GM19240 (cell line): ENCODE results near the gene CHPF.

Experiments
- DNase-seq: peaks from one replicate; pipeline ENCODE4 v3.0.0; 2011; ENCODE audit warnings: low spot score; ENCODE audit not compliant: insufficient read length

CHPF gene

GRCh38 chr2:219514836-219515235 lies 28.8 kb downstream of the CHPF start:
- DNase-seq, result no peak

DNA sequence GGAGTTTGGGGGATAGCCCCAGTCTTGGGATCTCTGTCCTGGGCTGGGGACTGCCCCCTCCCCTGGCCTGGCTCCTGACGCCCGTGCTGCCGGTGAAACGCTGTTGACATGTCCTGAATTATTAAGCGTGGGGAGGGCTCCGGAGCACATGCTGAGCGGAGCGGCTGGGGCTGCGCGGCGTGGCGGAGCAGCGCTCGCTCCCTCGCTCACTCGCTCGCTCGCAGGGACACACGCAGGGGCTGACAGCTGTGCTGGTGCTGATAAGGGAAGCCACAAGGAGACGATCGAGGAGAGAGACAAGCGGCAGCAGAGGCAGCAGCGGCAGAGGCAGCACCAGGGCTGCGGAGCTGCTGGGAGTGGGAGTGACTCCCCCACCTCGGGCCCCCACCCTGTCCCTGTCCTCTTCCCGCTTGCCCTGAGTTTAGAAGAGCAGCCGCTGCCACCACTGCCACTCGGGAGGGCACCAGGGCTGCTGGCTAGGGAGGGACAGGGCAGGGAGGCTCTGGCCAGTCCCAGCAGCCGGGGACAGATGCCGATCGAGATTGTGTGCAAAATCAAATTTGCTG lies 29.3 kb downstream of the CHPF start, which contains the start of gene ASIC4:
TSS of gene ASIC4 (plus strand) at position 287 of the 566 bp plus-strand sequence. CDS start at position 530, 243 bp downstream.
- no peak for DNase-seq

DNA sequence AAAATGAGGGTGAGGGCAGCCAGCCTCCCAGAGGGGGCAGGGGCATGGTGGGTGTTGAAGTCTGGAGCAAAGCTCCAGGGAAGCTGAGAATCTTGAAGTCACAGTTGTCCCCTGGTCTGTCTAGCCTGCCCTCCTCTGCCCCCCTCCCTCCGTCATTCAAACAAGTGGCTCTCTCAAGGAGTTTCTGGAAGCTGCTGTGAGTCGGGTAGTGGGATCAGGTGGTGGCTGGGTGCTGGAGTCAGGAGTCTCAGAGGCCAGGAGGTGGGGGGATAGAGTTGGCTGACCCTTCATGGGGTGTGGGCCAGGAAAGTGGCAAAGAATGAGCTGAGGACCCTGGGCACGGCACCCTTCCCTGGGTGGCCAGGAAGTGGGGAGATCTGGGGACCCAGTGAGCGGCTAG lies 29.8 kb downstream of the CHPF start:
- no peak for DNase-seq

GRCh38 chr2:219512524-219513216 lies 30.9 kb downstream of the CHPF start:
- no peak for DNase-seq

DNA sequence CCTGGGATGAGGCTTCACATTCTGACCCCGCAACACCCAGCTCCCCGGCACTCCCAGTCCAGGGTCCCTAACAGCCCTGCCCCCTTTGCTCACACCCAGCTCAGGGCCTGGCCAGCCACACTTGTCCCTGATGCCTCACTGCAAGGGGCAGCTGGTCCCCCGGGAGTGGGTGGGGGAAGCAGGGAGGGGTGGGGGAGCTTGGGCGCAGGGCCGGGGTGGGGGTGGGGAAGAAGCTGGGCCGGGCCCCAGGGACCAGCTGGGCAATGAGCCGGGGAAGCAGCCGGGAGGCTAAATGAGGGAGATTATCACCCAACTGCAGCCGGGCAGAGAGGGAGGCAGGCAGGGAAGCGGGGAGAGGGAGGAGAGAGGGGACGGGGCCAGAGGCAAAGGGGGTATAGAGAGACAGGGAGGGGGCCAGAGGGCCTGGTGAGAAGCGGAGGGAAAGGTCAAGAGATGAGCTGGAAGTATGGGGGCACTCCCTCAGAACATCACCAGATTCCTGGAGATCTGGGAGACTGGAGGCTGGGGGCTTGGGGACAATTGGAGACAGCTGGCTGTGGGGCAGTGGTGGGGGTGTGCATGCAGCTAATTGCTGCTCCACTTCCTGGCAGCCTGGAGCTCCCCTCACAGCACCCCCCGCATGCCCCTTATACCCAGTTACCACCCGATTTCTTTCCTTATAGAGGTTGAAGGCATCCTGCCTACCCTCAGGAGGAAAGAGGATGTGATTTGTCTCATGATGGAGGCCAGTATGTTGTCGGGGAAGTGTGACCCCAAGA lies 31.9 kb downstream of the CHPF start:
- DNase-seq, result no peak

DNA sequence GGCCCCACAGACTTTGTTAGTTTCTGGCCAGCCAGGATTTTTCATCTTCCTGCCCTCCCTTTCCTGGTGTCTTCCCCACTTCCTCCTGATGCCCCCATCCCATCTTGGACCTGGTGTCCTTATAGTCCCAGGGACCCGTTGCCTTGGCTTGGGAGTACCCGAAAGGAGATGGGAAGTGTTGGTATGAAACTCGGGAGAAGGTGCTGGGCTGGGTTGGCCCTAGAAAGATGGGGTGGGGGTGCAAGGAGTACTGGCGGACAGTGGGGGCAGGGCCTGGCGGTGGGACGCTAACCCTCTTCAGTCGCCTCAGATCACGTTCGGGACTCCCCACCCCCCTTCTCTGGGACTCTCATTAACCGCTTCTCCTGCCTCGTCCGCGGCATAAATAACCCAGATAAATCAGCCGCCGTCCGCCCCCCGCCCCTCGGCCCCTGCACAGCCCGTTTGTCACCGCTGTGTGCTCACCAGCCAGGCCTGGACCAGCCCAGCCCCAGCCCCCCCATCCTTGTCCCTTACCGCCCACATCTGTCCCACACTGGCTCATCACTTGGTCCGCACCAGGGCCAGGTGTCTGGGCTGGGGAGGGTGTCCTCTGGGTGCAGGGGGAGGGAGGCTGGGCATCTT lies 33.0 kb downstream of the CHPF start:
- DNase-seq, result no peak

- peak; percentile 65 for DNase-seq
Measured at GRCh38 chr2:219509780-219510511, 33.7 kb downstream of the CHPF start.

GRCh38 chr2:219508971-219509779 lies 34.4 kb downstream of the CHPF start:
- DNase-seq, result no peak

- DNase-seq, result no peak
Measured at GRCh38 chr2:219508444-219508734, 35.2 kb downstream of the CHPF start.

DNA sequence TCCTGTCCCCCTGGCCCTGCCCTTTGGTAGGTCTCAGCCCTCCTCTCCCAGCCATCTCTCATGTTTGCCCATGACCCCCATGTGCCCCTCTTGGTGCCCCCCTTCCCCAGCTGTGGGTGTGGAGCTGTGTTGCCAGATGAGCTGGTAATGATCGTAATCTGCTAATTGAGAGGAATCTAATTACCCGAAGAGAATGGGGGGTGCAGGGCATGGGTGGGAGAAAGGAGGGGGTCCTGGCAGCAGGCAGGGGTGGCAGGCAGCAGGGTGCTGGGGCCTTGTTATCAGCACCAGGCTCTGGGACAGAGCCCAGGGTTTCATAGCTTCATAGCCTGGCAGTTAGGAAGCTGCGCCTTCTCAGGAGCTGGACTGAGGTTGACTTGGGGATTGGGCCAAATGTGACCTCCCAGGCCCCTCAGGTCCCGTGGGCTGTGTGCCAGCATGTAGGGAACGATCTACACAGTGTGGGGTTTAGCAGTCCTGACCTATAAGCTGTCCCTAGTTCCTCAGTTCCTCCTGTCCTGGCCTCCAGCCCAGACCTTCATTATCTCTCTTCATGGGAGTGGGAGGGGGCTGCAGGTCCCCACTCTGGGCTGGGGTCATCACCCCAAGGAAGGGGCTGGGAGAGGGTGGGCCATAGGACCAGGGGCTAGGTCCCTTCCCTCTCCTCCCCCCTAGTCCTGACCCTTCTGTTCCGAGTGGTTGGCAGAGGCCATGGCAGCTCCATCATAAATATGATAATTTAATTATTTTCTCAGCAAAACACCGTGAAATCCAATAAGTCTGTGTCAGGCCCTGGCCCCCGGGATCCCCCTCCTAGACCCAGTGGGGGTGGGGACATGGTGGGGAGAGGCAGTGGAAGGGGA lies 35.8 kb downstream of the CHPF start:
- DNase-seq, result no peak

DNA sequence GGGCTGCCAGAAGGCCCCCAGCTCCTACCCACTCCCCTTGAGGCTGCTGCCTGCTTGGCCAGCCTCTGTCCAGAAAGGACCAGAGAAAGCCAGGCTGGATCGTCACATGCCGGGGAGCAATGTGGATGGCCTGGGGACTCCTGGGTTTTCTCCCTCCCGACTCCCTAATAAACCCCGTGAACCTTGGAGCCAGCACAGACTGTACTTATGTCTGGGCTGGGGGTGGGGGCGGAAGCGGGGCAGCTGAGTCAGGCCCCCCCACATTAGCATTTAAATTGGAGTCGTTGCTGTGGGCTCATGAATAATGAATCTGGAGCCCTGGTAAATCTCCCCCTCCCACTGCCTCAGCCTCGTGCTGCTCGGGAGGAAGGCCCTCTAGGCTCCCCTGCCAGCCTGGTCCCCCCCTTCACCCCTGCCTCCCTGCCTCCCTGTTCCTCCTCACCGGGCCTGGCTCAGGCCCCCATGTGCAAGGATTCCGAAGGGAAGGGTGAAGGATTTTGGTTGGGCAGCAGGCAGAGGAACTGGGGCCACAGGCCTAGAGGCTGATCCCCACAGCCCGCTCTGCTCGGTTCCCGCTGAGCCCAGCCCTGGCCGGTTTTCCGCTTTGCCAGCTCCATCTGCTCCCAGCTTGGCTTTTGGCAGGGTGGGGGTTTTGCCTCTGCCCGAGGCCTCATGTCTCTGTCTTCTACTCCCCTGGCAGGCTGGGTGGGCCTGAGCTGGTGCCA lies 36.6 kb downstream of the CHPF start:
- no peak for DNase-seq

DNA sequence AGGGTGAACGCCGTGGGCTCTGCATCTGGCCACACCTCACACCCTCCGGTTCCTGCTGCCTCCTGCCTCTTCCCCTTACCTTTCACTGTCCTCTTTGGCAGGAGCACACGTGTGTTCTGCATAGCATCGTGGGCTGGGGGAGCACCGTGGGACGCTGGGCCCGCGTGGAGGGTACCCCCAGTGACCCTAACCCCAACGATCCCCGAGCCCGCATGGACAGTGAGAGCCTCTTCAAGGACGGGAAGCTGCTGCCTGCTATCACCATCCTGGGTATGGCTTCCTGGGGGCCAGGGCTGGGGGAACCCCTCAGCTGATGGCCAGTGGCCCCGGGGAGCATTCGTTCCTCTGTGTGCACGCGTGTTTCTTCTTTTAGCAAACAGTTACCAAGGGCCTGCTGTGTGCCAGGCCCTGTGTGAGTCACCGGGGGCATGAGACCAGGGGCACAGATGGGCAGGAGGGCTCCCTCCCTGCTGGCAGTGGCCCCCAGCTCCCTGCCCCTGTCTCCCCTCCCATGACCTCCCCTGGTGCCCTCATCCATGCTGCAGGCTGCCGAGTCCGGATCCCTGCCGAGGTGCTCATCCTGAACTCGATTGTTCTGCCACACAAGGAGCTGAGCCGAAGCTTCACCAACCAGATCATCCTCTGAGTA lies 37.3 kb downstream of the CHPF start:
- no peak for DNase-seq

GRCh38 chr2:219505585-219505984 lies 38.0 kb downstream of the CHPF start:
- DNase-seq, result no peak

DNA sequence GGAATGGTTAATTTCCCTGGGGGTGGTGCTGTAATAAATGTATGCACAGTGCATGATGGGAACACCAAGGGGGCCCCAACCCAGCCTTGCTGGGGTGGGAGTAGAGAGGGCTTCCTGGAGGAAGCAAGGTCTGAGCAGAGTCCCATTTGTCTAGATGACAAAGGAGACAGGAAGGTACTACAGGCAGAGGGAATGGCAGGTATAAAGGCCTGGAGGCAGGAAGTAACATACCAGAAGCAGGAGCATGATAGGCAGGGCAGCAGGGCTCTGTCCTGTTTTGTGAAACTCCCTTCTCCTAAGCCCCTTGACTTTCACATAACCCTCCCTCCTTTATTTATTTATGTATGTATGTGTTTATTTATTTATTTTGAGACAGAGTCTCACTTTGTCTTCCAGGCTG lies 41.0 kb downstream of the CHPF start:
- no peak for DNase-seq

- DNase-seq, result no peak
Measured at GRCh38 chr2:219501849-219502248, 41.8 kb downstream of the CHPF start.

GRCh38 chr2:219500135-219500534 lies 43.5 kb downstream of the CHPF start:
- DNase-seq, result no peak

DNA sequence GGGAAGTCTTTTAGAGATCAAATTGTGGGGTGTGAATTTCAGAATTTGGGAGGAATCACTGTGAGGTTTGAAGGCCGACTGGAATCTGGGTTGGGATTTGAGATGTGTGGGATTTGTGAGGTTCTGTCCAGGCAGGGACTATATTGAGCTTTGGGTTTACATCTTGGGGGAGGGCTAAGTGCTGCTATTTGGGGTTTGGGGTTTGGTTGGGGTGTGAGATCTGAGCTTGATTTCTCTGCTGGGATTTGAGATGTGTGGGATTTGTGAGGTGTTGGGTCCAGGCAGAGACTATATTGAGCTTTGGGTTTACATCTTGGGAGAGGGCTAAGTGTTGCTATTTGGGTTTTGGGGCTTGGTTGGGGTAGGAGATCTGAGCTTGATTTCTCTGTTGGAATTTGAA lies 44.1 kb downstream of the CHPF start:
- DNase-seq, result no peak

GRCh38 chr2:219499058-219499307 lies 44.6 kb downstream of the CHPF start:
- DNase-seq, result no peak
